Transverse colon (tissue), 4 donors: ENCODE results near the gene TAS2R39. TPM values are rescaled to one million over a fixed set of nuclear protein-coding genes. Genes with fewer than 3 reads are reported as not detected.

ENCODE experiments used
- DNase-seq: peaks from one replicate; pipeline ENCODE4 v3.0.0-alpha.2; 2019
- H3K27ac ChIP-seq, 4 donors: fragments of 200-600 bp; sonication (generic); 2 replicates each; pipeline ENCODE4 v1.5.1; 2016 to 2018; ENCODE audit warnings: inconsistent platforms in 4 of 4
- H3K27me3 ChIP-seq: fragments of 200-600 bp; sonication (generic); 2 replicates; pipeline ENCODE4 v1.5.1; 2017; ENCODE audit warnings: inconsistent platforms
- H3K36me3 ChIP-seq, 4 donors: fragments of 200-600 bp; sonication (generic); 2 replicates each; pipeline ENCODE4 v1.5.1; 2017 to 2019; ENCODE audit warnings: inconsistent platforms in 4 of 4
- H3K4me1 ChIP-seq, 4 donors: fragments of 200-600 bp; sonication (generic); 2 replicates each; pipeline ENCODE4 v1.5.1; 2017 to 2020; ENCODE audit warnings: inconsistent platforms in 4 of 4
- H3K4me3 ChIP-seq, 4 donors: fragments of 200-600 bp; sonication (generic); 1 replicate in 1 of 4; 2 replicates in 3 of 4; pipeline versions ENCODE4 v1.5.1 to v1.6.1; 2017 to 2019; ENCODE audit warnings: inconsistent platforms in 4 of 4
- H3K9me3 ChIP-seq, 2 donors: fragments of 200-600 bp; sonication (generic); 2 replicates each; pipeline ENCODE4 v1.5.1; 2017 to 2019; ENCODE audit warnings: inconsistent platforms in 2 of 2
- CTCF ChIP-seq, 5 experiments: fragments of 200-600 bp in 3 of 5; fragments of 450-650 bp in 2 of 5; sonication (generic) in 3 of 5; IDR thresholded peaks; 1 replicate in 2 of 5; 2 replicates in 3 of 5; pipeline ENCODE4 v1.5.1; 2016 to 2017; ENCODE audit warnings: antibody characterized with exemption in 5 of 5, inconsistent platforms in 3 of 5, mild to moderate bottlenecking in 2 of 5, moderate library complexity in 1 of 5
- EP300 ChIP-seq: sonication (generic); formaldehyde crosslinking; IDR thresholded peaks from one replicate; pipeline ENCODE4 v1.6.1; 2017; ENCODE audit warnings: antibody characterized with exemption, low read depth
- POLR2A ChIP-seq: fragments of 450-650 bp; IDR thresholded peaks from one replicate; pipeline ENCODE4 v1.6.1; 2016; ENCODE audit warnings: antibody characterized with exemption, mild to moderate bottlenecking, moderate library complexity
- POLR2AphosphoS5 ChIP-seq, 3 donors: sonication (generic); formaldehyde crosslinking; IDR thresholded peaks; one replicate each; pipeline ENCODE4 v1.6.1; 2016; ENCODE audit warnings: antibody characterized with exemption in 3 of 3
- WGBS, 2 donors: methylation state at CpG; one replicate each; pipeline ENCODE4 v1.1.5; 2018; ENCODE audit warnings: low coverage in 1 of 2; 5-methylcytosine and 5-hydroxymethylcytosine counted together
- in situ Hi-C, 4 donors: fragments of 200-750 bp; cut with MboI; loops; one replicate each; pipeline versions ENCODE4 v1.15.0 to v1.15.1; 2017; ENCODE audit warnings: low sequenced_read_pairs in 3 of 4, low pct_ligation_motif_present in 1 of 4, low pct_unique_long_range_greater_than_20kb in 1 of 4
- intact Hi-C: fragments of 100-400 bp; cut with DNase I; formaldehyde crosslinking; loops from one replicate; pipeline ENCODE4 v1.15.1; 2023; ENCODE audit warnings: low total_unique reads
- total RNA-seq, 4 donors: library from RNA; depleted of rRNA; stranded (reverse); fragments of >200 nt; gene quantifications; one replicate each; pipeline ENCODE4 v1.1.0, GENCODE V29; 2016

TAS2R39 gene
- total RNA-seq, 4 donors from 2014 or later, result not detected

GRCh38 chr7:143223784-143224183 is 40.6 kb downstream of the TAS2R39 start:
- Histone ChIP-seq H3K9me3 (no peaks in the 10 kb centered on the region), H3K27me3 (peaks cover 6% of the 10 kb centered on the region), H3K27ac (no peak overlapping the region), H3K36me3 (no peaks in the 10 kb centered on the region), H3K4me1 (no peaks in the 10 kb centered on the region), H3K4me3 (no peak overlapping the region)
- DNase-seq, result no peak
- TF ChIP-seq POLR2A, result no peak
- no peak for TF ChIP-seq CTCF (IDR thresholded peaks at IDR 0.05)
- TF ChIP-seq EP300, result no peak
- no peak for TF ChIP-seq POLR2AphosphoS5 (IDR thresholded peaks at IDR 0.05)
- 61 to 81% methylated on average over 2 to 4 of the region's 4 CpGs for WGBS, 2 donors
- in situ Hi-C loops (loop anchor here (25.0 kb wide), 3 partner anchors 336 to 586 kb away; partner anchors contain the start of genes EPHB6 (in 3 of the 4) and TRPV6 (in 1 of the 4)), intact Hi-C loops (no loop called here)

- TF ChIP-seq POLR2AphosphoS5 (IDR thresholded peaks at IDR 0.05) (no peak), CTCF (IDR thresholded peaks at IDR 0.05) (no peak), EP300 (no peak)
Measured at GRCh38 chr7:143225047-143225446, 41.8 kb downstream of the TAS2R39 start.

GRCh38 chr7:143227806-143228205 is 44.6 kb downstream of the TAS2R39 start:
- no peak for DNase-seq
- Histone ChIP-seq H3K4me3 (no peak overlapping the region), H3K27ac (no peak overlapping the region), H3K27me3 (no peaks in the 10 kb centered on the region), H3K4me1 (no peaks in the 10 kb centered on the region), H3K36me3 (no peaks in the 10 kb centered on the region), H3K9me3 (no peaks in the 10 kb centered on the region)
- intact Hi-C loops, result no loop called here
- in situ Hi-C loops, result no loop called here
- WGBS, 2 donors, result 51 to 56% methylated on average over 1 of the region's 1 CpG
- TF ChIP-seq POLR2AphosphoS5 (IDR thresholded peaks at IDR 0.05) (no peak), EP300 (no peak), CTCF (IDR thresholded peaks at IDR 0.05) (no peak), POLR2A (no peak)

More at GRCh38 chr7:143225047-143225446, 41.8 kb downstream of the TAS2R39 start:
- H3K27ac ChIP-seq, result no peak overlapping the region
- no peaks in the 10 kb centered on the region for H3K36me3 ChIP-seq
- H3K27me3 ChIP-seq, result peaks cover 6% of the 10 kb centered on the region
- DNase-seq, result no peak
- WGBS, 2 donors, result 64 to 82% methylated on average over 3 to 5 of the region's 5 CpGs
- no peaks in the 10 kb centered on the region for H3K4me1 ChIP-seq
- in situ Hi-C loops (no loop called here), intact Hi-C loops (no loop called here)
- H3K9me3 ChIP-seq, result no peaks in the 10 kb centered on the region
- H3K4me3 ChIP-seq, result no peak overlapping the region

GRCh38 chr7:143229054-143229790 is 46.0 kb downstream of the TAS2R39 start:
- H3K27me3 ChIP-seq, result no peaks in the 10 kb centered on the region
- no peak overlapping the region for H3K27ac ChIP-seq
- intact Hi-C loops, result no loop called here
- no peak for TF ChIP-seq POLR2A
- TF ChIP-seq POLR2AphosphoS5 (IDR thresholded peaks at IDR 0.05), result no peak
- H3K4me1 ChIP-seq, result no peaks in the 10 kb centered on the region
- H3K9me3 ChIP-seq, result no peaks in the 10 kb centered on the region
- in situ Hi-C loops, result no loop called here
- 54 to 70% methylated on average over 5 to 9 of the region's 9 CpGs for WGBS, 2 donors
- no peak overlapping the region for H3K4me3 ChIP-seq
- H3K36me3 ChIP-seq, result no peaks in the 10 kb centered on the region
- DNase-seq, result no peak
